AG10803 (cell line): Measurements from ENCODE around the gene C4orf50.
"Not testable (repeated sequence)": the region's sequence is repeated elsewhere in the genome, so short reads cannot be mapped to it uniquely, and the experiment has no call there.

ENCODE experiments used
- DNase-seq: peaks from one replicate; pipeline ENCODE4 v3.0.0; 2010; ENCODE audit warnings: low read depth
- H3K4me3 ChIP-seq: 2 replicates; pipeline ENCODE4 v1.5.1; 2011; ENCODE audit warnings: mild to moderate bottlenecking, low read length, control low read depth
- CTCF ChIP-seq: conservative IDR thresholded peaks from 2 replicates; pipeline ENCODE4 v1.5.1; 2011; ENCODE audit warnings: mild to moderate bottlenecking, low read length, control low read depth, inconsistent platforms

The C4orf50 gene

GRCh38 chr4:5993876-5994811, 24.1 kb downstream of the C4orf50 start:
- DNase-seq: no peak
- TF ChIP-seq CTCF: no peak
- no peak overlapping the region for H3K4me3 ChIP-seq

DNA sequence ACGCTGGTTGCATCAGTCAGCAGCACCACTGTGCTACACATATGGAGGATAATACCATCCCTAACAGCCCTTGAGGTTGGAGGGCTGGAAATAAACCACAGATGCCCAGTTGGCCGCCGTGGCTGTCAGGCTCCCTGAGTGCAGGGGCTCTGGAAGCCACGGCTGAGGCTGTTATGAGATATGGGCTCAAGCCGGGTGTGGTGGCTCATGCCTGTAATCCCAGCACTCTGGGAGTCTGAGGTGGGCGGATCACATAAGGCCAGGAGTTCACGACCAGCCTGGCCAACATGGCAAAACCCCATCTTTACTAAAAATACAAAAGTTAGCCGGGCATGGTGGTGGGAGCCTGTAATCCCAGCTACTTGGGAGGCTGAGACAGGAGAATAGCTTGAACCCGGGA, 24.9 kb downstream of the C4orf50 start:
- not testable (repeated sequence) for DNase-seq, H3K4me3 ChIP-seq

- no peak overlapping the region for H3K4me3 ChIP-seq
- no peak for DNase-seq
- no peak for TF ChIP-seq CTCF
These were observed 25.4 kb downstream of the C4orf50 start for GRCh38 chr4:5992828-5993321.

DNA sequence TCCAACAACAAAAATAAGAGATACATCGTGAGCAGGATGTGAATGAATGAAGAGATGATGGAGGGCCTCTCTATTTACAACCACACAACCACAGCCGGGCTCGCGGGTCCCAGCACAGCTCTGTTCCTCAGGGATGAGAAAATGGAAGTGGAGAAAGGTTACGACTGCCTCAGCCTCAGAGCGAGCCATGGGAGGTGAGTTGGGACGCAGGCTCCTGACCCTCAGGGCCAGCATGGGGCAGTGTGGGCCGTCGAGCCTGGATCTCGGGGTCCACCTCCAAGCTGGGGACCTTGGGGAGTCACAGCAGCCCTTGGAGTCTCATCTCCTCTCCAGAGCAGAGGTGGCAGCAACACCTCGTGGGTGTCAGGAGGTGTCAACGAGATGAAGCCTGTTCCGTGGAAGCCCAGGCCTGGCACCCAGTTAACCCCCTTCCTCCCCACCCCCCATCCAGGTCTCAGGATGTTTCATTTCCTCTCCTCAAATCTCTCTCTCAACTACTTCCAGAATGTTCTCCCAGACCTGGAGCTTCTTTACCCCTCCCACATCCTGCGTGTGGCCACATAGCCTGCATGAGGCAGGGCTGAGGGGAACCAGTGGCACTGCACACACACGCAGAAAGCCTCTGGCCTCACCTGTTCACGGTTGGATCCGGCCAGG, 25.9 kb downstream of the C4orf50 start:
- H3K4me3 ChIP-seq: no peak overlapping the region
- no peak for TF ChIP-seq CTCF
- no peak for DNase-seq

- no peak overlapping the region for H3K4me3 ChIP-seq
- no peak for TF ChIP-seq CTCF
- DNase-seq: no peak
These were observed 26.8 kb downstream of the C4orf50 start for GRCh38 chr4:5991405-5991804.

DNA sequence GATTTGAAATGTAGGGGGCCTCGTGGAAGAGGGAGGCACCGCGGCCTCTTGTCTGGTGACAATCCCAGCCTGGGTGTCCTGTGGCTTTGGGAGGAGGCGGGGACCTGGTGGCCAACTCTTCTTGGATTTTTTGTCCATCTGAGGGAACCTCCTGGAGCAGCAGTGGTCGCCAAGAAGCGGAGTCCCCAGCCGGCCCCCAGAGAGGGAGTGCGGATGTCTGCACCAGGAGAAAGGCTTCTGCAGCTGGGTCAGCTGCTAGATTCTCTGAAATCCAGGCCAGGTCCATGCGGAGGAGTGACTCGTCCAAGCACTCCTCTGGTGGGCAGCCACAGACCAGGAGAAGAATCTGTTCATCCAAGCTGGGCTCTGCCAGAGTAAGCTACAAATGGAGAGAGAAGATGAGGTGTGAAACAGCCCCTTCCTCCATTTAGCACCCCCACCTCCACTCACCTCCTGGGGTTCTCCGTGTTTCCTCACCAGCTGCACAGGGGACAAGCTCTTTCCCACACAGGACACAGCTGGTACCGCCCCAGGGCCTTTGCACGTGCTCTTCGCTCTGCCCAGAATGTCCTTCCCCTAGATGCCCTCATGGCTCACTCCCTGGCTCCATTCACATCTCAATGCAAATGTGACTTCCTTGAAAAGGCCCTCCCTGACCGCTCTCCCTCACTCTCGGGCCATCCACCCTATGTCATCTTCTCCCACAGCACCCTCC, 27.6 kb downstream of the C4orf50 start:
- no peak for TF ChIP-seq CTCF
- no peak overlapping the region for H3K4me3 ChIP-seq
- no peak for DNase-seq
